ENCODE measurements around the gene NUP205. TPM values are rescaled to one million over a fixed set of nuclear protein-coding genes. Genes with fewer than 3 reads are reported as not detected.

Gene NUP205
- total RNA-seq, 1 experiment from 2014 or later = 171 TPM

DNA sequence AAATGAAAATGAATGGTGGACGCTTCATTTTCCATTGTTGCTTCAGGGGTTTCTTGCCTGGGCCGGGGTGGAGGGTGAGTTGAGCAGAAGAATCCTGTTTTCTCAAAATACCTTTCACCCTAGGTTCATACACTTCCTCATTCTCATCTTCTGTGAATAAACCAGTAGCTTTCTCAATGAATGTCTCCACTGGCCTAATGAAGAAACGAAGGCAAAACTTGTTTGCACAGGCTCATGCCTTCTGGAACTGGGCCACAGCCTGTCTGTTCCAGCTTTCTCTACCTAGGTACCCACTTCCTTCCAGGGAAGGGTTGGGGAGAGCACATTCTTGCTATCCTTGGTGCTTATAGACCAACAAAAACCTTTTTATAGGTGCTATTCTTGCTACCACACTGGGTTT lies 125.9 kb downstream of the NUP205 start:
- H3K4me1 Mint-ChIP-seq = peaks cover 13% of the 10 kb centered on the region
- no peak for ATAC-seq
- H3K27ac Mint-ChIP-seq = no peak overlapping the region
- POLR2A ChIA-PET = no interaction called here
- CTCF ChIA-PET = interaction anchor here (1.0 to 2.8 kb wide), 5 partner anchors 11 to 409 kb away, joined by 3 to 13 read pairs (median 7); partner anchors contain the start of gene SLC13A4
- no peaks in the 10 kb centered on the region for H3K27me3 Mint-ChIP-seq (ENCODE audit: low read depth)
- no peak for DNase-seq (ENCODE audit: low spot score)
- no peaks in the 10 kb centered on the region for H3K9me3 Mint-ChIP-seq
- no peak overlapping the region for H3K4me3 Mint-ChIP-seq
- H3K36me3 Mint-ChIP-seq = no peaks in the 10 kb centered on the region; the same call in none of the 2 replicates
- TF ChIP-seq ESRRA (CRISPR knock-in tag; IDR thresholded peaks at IDR 0.05; ENCODE audit: borderline replicate concordance) = no peak
- TF ChIP-seq, protein P1, sequence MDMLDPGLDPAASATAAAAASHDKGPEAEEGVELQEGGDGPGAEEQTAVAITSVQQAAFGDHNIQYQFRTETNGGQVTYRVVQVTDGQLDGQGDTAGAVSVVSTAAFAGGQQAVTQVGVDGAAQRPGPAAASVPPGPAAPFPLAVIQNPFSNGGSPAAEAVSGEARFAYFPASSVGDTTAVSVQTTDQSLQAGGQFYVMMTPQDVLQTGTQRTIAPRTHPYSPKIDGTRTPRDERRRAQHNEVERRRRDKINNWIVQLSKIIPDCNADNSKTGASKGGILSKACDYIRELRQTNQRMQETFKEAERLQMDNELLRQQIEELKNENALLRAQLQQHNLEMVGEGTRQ (CRISPR knock-in tag; IDR thresholded peaks at IDR 0.05) = no peak
- TF ChIP-seq, protein P2, sequence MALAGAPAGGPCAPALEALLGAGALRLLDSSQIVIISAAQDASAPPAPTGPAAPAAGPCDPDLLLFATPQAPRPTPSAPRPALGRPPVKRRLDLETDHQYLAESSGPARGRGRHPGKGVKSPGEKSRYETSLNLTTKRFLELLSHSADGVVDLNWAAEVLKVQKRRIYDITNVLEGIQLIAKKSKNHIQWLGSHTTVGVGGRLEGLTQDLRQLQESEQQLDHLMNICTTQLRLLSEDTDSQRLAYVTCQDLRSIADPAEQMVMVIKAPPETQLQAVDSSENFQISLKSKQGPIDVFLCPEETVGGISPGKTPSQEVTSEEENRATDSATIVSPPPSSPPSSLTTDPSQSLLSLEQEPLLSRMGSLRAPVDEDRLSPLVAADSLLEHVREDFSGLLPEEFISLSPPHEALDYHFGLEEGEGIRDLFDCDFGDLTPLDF (CRISPR knock-in tag; IDR thresholded peaks at IDR 0.05) = no peak
- no peak for TF ChIP-seq SP1 (CRISPR knock-in tag; conservative IDR thresholded peaks at IDR 0.05)
- no peak for TF ChIP-seq GABPB1 (CRISPR knock-in tag; IDR thresholded peaks at IDR 0.05)
- no peak for TF ChIP-seq FOXK1 (CRISPR knock-in tag; IDR thresholded peaks at IDR 0.05)
- TF ChIP-seq, protein P3, sequence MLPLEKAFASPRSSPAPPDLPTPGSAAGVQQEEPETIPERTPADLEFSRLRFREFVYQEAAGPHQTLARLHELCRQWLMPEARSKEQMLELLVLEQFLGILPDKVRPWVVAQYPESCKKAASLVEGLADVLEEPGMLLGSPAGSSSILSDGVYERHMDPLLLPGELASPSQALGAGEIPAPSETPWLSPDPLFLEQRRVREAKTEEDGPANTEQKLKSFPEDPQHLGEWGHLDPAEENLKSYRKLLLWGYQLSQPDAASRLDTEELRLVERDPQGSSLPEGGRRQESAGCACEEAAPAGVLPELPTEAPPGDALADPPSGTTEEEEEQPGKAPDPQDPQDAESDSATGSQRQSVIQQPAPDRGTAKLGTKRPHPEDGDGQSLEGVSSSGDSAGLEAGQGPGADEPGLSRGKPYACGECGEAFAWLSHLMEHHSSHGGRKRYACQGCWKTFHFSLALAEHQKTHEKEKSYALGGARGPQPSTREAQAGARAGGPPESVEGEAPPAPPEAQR (CRISPR knock-in tag; IDR thresholded peaks at IDR 0.05) = no peak
- TF ChIP-seq, protein P4, sequence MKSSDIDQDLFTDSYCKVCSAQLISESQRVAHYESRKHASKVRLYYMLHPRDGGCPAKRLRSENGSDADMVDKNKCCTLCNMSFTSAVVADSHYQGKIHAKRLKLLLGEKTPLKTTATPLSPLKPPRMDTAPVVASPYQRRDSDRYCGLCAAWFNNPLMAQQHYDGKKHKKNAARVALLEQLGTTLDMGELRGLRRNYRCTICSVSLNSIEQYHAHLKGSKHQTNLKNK (CRISPR knock-in tag; IDR thresholded peaks at IDR 0.05) = no peak
- no peak for TF ChIP-seq ZNF396 (CRISPR knock-in tag; IDR thresholded peaks at IDR 0.05; ENCODE audit: borderline replicate concordance)

DNA sequence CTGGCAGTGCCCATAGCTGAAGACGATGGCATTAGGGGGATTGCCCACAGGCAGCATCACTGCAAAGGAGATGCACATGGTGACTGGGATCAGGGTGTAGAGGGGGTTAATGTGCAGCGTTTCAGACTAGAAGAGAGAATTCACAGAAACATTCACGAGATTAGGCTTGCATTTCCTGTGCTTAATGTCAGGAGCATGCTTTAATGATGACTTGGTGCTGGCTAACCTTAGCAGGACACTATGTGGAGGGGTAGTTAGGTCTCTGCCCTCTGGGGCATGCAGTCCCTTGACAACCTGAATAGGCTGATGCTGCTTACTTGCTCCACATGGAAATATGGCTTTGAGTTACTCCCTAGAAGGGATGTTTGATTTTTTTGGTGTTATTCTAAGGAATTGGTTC lies 126.4 kb downstream of the NUP205 start:
- ChIA-PET CTCF (interaction anchor here (1.0 to 2.8 kb wide), 3 partner anchors 11 to 410 kb away, joined by 3 to 13 read pairs (median 7); no protein-coding TSS in a partner anchor), POLR2A (no interaction called here)
- H3K36me3 Mint-ChIP-seq = peaks cover 2% of the 10 kb centered on the region
- no peaks in the 10 kb centered on the region for H3K27me3 Mint-ChIP-seq (ENCODE audit: low read depth)
- no peaks in the 10 kb centered on the region for H3K9me3 Mint-ChIP-seq
- no peak overlapping the region for H3K4me3 Mint-ChIP-seq
- no peak overlapping the region for H3K27ac Mint-ChIP-seq
- peaks cover 13% of the 10 kb centered on the region for H3K4me1 Mint-ChIP-seq
- ATAC-seq (peak; percentile 41), DNase-seq (ENCODE audit: low spot score) (no peak)
- TF ChIP-seq GRHL2 (CRISPR knock-in tag; IDR thresholded peaks at IDR 0.05; ENCODE audit: insufficient replicate concordance, severe bottlenecking) (no peak), ZNF219 (CRISPR knock-in tag; IDR thresholded peaks at IDR 0.05; ENCODE audit: borderline replicate concordance) (no peak), OVOL2 (CRISPR knock-in tag; IDR thresholded peaks at IDR 0.05; ENCODE audit: borderline replicate concordance) (no peak), NR3C1 (CRISPR knock-in tag; conservative IDR thresholded peaks at IDR 0.05; ENCODE audit: low read depth) (no peak), FOXK1 (CRISPR knock-in tag; IDR thresholded peaks at IDR 0.05) (no peak), NR2C2 (CRISPR knock-in tag; IDR thresholded peaks at IDR 0.05) (no peak), NFE2L1 (CRISPR knock-in tag; IDR thresholded peaks at IDR 0.05) (no peak), ZNF121 (CRISPR knock-in tag; IDR thresholded peaks at IDR 0.05) (no peak), NFYB (CRISPR knock-in tag; conservative IDR thresholded peaks at IDR 0.05; ENCODE audit: low read depth) (no peak), ESRRA (CRISPR knock-in tag; IDR thresholded peaks at IDR 0.05; ENCODE audit: borderline replicate concordance) (no peak)
- TF ChIP-seq, protein P5, sequence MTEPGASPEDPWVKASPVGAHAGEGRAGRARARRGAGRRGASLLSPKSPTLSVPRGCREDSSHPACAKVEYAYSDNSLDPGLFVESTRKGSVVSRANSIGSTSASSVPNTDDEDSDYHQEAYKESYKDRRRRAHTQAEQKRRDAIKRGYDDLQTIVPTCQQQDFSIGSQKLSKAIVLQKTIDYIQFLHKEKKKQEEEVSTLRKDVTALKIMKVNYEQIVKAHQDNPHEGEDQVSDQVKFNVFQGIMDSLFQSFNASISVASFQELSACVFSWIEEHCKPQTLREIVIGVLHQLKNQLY (CRISPR knock-in tag; IDR thresholded peaks at IDR 0.05) = no peak
- TF ChIP-seq, protein P6, sequence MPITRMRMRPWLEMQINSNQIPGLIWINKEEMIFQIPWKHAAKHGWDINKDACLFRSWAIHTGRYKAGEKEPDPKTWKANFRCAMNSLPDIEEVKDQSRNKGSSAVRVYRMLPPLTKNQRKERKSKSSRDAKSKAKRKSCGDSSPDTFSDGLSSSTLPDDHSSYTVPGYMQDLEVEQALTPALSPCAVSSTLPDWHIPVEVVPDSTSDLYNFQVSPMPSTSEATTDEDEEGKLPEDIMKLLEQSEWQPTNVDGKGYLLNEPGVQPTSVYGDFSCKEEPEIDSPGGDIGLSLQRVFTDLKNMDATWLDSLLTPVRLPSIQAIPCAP (CRISPR knock-in tag; IDR thresholded peaks at IDR 0.05) = no peak
- TF ChIP-seq, protein P7, sequence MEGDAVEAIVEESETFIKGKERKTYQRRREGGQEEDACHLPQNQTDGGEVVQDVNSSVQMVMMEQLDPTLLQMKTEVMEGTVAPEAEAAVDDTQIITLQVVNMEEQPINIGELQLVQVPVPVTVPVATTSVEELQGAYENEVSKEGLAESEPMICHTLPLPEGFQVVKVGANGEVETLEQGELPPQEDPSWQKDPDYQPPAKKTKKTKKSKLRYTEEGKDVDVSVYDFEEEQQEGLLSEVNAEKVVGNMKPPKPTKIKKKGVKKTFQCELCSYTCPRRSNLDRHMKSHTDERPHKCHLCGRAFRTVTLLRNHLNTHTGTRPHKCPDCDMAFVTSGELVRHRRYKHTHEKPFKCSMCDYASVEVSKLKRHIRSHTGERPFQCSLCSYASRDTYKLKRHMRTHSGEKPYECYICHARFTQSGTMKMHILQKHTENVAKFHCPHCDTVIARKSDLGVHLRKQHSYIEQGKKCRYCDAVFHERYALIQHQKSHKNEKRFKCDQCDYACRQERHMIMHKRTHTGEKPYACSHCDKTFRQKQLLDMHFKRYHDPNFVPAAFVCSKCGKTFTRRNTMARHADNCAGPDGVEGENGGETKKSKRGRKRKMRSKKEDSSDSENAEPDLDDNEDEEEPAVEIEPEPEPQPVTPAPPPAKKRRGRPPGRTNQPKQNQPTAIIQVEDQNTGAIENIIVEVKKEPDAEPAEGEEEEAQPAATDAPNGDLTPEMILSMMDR (IDR thresholded peaks at IDR 0.05) = no peak
- TF ChIP-seq, protein P8, sequence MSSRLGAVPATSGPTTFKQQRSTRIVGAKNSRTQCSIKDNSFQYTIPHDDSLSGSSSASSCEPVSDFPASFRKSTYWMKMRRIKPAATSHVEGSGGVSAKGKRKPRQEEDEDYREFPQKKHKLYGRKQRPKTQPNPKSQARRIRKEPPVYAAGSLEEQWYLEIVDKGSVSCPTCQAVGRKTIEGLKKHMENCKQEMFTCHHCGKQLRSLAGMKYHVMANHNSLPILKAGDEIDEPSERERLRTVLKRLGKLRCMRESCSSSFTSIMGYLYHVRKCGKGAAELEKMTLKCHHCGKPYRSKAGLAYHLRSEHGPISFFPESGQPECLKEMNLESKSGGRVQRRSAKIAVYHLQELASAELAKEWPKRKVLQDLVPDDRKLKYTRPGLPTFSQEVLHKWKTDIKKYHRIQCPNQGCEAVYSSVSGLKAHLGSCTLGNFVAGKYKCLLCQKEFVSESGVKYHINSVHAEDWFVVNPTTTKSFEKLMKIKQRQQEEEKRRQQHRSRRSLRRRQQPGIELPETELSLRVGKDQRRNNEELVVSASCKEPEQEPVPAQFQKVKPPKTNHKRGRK (CRISPR knock-in tag; IDR thresholded peaks at IDR 0.05; ENCODE audit: borderline replicate concordance) = no peak
- TF ChIP-seq, protein P2 (CRISPR knock-in tag; IDR thresholded peaks at IDR 0.05) = no peak
- TF ChIP-seq, protein P9, sequence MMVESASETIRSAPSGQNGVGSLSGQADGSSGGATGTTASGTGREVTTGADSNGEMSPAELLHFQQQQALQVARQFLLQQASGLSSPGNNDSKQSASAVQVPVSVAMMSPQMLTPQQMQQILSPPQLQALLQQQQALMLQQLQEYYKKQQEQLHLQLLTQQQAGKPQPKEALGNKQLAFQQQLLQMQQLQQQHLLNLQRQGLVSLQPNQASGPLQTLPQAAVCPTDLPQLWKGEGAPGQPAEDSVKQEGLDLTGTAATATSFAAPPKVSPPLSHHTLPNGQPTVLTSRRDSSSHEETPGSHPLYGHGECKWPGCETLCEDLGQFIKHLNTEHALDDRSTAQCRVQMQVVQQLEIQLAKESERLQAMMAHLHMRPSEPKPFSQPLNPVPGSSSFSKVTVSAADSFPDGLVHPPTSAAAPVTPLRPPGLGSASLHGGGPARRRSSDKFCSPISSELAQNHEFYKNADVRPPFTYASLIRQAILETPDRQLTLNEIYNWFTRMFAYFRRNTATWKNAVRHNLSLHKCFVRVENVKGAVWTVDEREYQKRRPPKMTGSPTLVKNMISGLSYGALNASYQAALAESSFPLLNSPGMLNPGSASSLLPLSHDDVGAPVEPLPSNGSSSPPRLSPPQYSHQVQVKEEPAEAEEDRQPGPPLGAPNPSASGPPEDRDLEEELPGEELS (CRISPR knock-in tag; IDR thresholded peaks at IDR 0.05) = no peak

All from WTC11 (cell line).